GM21723 (cell line): ENCODE measurements around the gene DERL3.
A peak's percentile ranks its signal among the peaks of the same experiment; 100 is the strongest.

Experiments used
- ATAC-seq: cut with Tn5 transposase; IDR thresholded peaks from one replicate; pipeline ENCODE4 v1.9.1; 2021; ENCODE audit warnings: mild to moderate bottlenecking, moderate library complexity; ENCODE audit not compliant: unreplicated experiment

The DERL3 gene

GRCh38 chr22:23847991-23848864 is 9.4 kb upstream of the DERL3 start:
- no peak for ATAC-seq

GRCh38 chr22:23847310-23847920 is 8.6 kb upstream of the DERL3 start:
- no peak for ATAC-seq

GRCh38 chr22:23846081-23846469 is 7.3 kb upstream of the DERL3 start:
- no peak for ATAC-seq

- ATAC-seq = no peak
Measured at GRCh38 chr22:23845265-23846080, 6.7 kb upstream of the DERL3 start.

GRCh38 chr22:23844739-23845202 is 6.0 kb upstream of the DERL3 start:
- no peak for ATAC-seq

GRCh38 chr22:23842599-23842998 is 3.8 kb upstream of the DERL3 start:
- ATAC-seq = no peak

GRCh38 chr22:23841736-23842445 is 3.1 kb upstream of the DERL3 start:
- no peak for ATAC-seq

GRCh38 chr22:23841292-23841691 is 2.5 kb upstream of the DERL3 start:
- no peak for ATAC-seq

- ATAC-seq = no peak
Measured at GRCh38 chr22:23840026-23840425, 1.2 kb upstream of the DERL3 start.

GRCh38 chr22:23837911-23838680 is 710 bp downstream of the DERL3 start:
- ATAC-seq = peak; percentile 4

GRCh38 chr22:23837496-23837859 is 1.3 kb downstream of the DERL3 start:
- ATAC-seq = no peak

GRCh38 chr22:23836692-23837495 is 1.9 kb downstream of the DERL3 start:
- no peak for ATAC-seq

GRCh38 chr22:23836281-23836680 is 2.5 kb downstream of the DERL3 start:
- no peak for ATAC-seq

GRCh38 chr22:23835484-23836144 is 3.2 kb downstream of the DERL3 start:
- no peak for ATAC-seq

- ATAC-seq = no peak
Measured at GRCh38 chr22:23834793-23835483, 3.9 kb downstream of the DERL3 start.

GRCh38 chr22:23834406-23834792 is 4.4 kb downstream of the DERL3 start:
- ATAC-seq = no peak

- no peak for ATAC-seq
Measured at GRCh38 chr22:23833911-23834317, 4.9 kb downstream of the DERL3 start.
